Astrocyte of the hippocampus (primary cell): ENCODE results near the gene INF2.

Source experiments
- DNase-seq: peaks from one replicate; pipeline ENCODE4 v3.0.0; 2011; ENCODE audit warnings: low read depth, low spot score

INF2 gene

DNA sequence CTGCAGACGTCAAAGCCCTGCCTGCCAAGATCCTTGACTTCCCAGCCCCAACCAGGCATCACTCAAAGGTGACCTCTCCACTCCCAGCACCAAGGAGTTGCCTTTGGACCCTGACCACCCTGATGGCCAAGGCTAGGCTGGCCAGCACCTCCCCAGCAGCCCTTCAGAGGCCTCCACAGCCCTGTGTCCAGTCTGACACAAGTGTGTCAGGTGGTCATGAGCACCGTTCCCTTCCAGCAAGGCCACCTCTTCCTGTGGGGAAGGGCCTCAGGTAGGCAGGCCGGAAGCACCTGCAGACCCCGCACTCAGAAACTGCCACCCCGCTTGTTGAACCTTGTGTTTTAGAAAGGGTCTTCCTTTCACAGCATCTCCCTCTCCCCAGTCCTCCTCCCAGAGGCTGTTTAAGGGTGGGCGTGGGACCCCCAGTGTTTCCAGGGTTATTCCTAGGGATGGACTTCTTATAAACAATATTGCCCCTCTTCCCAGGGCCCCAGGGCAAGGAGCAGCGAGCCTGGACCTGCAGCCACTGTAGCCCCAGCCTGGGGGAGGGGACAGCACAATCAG lies 13.2 kb upstream of the INF2 start:
- no peak for DNase-seq

DNA sequence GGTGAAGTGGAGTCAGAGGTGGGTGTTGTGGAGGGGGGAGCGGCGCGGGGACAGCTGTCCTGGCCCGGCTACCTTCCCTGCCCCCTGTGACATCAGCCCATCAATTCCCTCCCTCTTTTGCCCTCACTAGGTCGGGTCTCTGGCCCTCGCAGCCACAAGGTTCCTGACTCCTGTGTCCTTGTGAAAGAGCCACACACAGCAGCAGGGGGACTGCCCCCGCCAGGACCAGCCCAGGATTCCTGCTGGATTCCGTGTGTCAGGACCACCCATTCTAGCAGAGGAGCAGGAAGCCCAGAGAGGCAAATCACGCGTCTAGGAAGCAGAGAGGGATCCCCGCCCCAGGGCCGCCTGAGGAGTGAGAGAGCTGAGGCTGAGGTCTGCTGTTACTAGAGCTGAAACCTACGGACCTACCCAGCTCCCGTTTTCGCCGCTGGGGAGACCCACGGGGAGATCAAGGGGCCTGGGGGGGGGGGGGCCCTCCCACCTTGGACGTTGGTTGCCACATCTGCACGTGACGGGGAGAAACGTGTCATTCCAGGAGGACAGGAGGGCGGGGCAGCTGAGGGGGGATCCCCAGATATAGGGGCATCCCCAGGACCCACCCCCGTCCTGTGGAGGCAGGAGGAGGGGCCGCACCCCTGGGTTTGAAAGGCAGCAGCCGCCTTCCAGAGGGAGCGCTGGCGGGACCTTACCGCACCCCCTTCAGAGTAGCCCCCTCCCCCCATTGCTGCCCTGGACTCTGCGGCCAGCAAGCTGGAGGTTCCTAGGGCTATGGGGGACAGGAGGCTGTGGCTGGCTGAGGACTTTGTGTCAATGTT lies 12.5 kb upstream of the INF2 start:
- DNase-seq: peak; percentile 46

DNA sequence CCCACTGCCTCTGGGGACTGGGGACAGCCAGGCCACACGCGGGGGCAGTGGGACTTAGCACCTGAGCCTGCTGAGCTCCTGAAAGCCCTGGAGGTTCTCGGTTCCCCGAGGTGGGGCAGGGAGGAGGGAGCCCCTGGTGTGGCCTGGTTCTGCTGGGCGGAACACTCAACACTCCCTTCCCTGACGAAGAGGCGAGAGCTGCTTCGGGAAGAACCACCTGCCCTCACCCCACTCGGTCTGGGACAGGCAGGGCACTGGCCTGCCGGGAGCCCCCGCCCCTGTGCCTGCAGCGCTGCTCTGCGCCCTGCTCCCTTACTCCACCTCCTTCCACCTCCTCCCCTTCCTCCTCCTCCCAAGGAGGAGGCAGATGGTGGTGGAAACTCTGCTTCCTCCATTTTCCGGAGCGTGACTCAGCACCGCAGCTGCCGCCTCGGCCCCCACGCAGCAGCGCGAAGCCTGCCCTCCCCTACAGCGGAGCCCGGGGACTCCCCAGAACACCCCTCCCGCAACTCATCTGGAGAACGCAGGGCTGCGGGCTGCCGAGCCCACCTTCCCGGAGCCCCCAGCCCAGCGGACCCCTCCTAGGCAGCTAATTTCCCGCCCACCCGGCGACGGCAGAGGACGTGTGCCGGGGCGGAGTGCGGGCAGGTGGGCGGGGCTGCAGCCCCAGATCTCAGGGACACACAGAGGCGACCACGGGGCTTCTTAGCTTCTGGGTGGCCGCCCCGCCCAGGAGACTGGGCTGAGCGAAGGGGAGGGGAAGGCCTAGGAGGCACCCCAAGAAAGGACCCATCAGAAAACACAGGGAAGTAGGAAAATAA lies 11.7 kb upstream of the INF2 start:
- DNase-seq: peak; percentile 88

- DNase-seq: peak; percentile 69
Measured at GRCh38 chr14:104678346-104678745, 11.1 kb upstream of the INF2 start.

DNA sequence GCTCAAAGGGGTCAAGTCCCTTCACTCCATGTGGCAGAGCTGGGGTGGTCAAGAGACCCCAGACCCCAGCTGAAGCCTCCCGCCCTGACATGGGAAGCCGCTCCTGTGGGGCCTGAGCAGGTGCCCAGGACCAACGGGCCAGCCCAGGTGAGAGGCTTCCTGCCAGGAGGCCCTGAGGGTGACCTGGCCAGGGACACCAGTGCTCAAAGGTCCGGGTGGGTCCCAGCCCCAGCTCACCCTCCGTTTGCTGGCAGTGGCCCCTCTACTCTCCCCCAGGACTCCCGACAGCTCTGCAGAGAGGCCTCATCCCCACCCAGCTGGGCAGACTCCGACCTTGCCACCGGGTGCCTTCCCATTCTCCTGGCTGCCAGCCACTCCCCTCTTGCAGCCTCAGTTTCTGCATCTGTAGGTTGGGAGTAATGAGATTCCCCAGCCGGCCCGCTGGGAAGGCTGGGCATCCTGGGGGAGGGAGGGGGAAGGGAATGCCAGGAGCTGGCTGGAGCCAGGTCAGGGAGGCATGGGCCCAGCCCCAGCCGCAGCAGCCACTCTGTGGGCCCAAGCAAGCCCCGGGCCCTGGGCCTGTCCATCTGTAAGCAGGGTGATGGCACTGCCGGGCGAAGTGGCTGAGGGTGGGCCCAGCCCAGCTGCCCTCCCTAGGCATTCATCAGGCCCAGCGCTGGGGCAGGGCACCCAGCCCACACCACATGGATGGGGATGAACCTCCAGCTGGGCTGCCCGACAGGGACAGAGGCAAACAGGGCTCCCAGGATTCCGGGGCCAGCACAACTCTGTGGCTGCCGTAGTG lies 10.3 kb upstream of the INF2 start:
- no peak for DNase-seq

DNA sequence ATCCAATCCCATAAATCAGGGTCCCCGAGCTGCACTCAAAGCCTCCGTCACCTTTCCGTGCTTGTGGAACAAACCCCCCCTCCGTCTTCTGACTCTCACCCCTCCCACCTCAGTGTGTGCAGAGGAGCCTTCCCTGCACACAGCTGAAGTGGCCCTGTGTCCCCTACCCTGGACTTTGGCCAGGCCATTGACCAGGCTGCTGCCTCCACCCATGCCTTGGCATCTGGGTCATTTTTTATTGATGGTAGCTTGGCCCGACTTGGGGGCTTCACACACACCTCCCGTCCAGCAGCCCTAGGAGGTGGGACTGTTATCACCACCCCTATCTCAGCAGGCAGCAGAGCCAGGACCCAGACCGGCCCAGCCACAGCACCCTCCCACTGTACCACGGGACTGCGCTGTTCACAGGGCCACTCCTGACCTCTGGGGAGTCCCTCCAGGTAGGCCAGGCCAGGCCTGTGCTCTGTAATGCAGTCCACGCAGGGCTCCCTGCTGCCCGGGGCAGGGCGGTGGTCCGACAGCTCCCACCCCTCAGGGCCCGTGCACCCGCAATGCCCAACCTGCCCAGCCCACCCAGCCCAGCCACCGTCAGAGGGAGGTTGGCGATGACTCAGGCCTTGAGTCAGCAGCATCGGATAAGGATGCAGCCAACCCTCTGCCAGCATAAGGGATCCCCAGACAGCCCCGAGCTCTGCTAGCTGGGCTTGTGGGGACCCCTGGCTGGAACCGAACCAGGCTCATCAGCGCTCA lies 9.2 kb upstream of the INF2 start:
- peak; percentile 92 for DNase-seq

- DNase-seq: peak; percentile 83
Measured at GRCh38 chr14:104680806-104681688, 8.4 kb upstream of the INF2 start.

DNA sequence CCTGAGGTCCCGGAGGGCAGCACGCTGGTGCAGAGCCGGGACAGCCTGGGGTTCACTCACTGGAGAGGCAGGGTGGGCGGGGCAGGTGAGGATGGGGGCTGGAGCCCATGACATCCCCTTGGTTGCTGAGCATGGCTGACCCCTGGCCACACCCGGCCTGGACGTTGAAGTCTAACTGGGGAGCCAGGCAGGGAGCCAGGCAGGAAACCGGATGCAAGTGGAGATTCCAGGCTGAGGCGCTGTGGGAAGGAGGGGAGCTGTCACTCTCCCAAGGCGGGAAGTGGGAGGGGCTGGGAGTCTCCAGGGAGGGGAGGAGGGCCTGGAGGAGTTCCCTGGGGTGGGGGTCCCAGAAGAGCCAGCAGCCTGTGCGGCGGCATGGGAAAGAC lies 7.7 kb upstream of the INF2 start:
- DNase-seq: peak; percentile 83

- DNase-seq: no peak
Measured at GRCh38 chr14:104682107-104682593, 7.3 kb upstream of the INF2 start.

DNA sequence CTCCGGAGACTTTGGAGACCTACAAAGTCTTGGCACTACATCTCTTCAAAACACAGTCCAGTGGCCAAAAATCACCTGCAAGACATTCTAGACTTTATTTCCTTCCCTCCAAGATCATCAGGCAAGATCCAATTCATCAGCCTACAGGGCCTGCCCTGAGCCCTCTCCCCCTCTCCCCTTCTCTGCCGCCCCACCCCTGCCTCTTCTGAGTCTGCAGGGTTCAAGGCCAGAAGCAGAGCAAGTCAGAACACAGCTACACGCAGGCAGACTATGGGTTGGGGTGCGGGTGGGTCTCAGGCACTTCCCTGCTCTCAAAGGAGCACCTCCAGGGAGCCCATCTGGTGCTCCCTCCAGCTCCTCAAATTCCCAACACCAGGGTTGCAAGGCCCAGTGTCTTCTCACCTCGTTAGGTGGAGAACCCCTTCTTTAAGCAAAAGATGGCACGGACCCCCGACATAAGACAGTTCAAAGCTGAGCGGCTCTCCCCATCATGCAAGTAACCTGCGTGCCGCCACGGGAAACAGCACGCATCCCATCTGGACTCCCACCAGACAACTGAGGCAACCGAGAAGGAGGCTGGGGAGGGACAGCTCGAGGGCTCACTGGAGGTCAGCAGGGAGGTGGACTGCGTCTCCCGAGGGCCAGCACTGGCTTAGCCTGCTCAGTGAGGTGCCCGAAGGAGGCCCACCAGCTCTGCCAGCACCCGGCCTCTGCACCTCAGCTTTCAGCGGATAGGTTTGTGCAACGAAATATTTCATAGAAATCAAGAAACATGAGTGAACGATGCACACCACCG lies 5.6 kb upstream of the INF2 start:
- no peak for DNase-seq

DNA sequence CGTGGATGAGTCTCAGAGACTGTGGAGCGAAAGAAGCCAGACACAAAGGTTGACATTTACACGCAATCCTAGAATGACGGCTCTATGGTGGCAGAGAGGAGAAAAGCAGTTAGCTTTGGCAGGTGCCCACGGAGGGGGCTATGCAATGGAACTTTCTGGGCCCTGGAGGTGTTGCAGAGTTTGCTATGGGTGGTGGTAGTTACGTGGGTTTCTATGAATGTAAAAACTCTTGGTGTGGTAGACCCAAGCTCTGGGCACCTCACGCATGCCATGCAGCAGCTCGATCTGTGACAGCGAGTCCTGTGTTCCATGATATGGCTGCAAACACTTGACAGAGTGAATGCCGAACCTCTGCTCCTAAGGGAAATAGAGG lies 5.0 kb upstream of the INF2 start:
- DNase-seq: no peak

GRCh38 chr14:104685216-104685997 lies 4.0 kb upstream of the INF2 start:
- DNase-seq: no peak

DNA sequence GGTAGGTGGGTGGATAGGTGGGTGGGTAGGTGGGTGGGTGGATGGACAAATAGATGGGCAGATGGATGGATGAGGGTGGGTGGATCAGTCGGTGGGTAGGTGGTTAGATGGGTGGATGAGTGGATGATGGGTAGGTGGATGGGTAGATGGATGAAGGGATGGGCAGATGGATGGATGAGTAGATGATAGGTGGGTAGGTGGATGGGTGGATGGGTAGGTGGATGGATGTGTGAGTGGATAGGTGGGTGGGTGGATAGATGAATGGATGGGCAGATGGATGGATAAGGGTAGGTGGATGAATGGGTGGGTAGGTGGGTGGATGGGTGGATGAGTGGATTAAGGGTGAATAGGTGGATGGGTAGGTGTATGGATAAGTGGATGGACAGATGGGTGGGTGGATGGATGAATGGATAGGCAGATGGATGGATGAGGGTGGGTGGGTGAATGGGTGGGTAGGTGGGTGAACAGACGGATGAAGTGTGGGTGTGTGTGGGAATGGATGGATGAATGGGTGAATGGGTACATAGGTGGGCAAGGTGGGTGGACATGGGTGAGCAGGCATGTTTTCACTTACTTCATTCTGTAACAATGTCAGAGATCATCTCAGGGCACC lies 3.3 kb upstream of the INF2 start:
- DNase-seq: no peak

GRCh38 chr14:104686624-104687517 lies 2.5 kb upstream of the INF2 start:
- DNase-seq: no peak

- peak; percentile 87 for DNase-seq
Measured at GRCh38 chr14:104687601-104688504, 1.6 kb upstream of the INF2 start.
